Measurements from ENCODE around the gene KDM1A. TPM values are rescaled to one million over a fixed set of nuclear protein-coding genes. Genes with fewer than 3 reads are reported as not detected.

KDM1A gene
- total and polyA plus RNA-seq, 8 donors = 17.1 to 78.9 (median 29.2) TPM

DNA sequence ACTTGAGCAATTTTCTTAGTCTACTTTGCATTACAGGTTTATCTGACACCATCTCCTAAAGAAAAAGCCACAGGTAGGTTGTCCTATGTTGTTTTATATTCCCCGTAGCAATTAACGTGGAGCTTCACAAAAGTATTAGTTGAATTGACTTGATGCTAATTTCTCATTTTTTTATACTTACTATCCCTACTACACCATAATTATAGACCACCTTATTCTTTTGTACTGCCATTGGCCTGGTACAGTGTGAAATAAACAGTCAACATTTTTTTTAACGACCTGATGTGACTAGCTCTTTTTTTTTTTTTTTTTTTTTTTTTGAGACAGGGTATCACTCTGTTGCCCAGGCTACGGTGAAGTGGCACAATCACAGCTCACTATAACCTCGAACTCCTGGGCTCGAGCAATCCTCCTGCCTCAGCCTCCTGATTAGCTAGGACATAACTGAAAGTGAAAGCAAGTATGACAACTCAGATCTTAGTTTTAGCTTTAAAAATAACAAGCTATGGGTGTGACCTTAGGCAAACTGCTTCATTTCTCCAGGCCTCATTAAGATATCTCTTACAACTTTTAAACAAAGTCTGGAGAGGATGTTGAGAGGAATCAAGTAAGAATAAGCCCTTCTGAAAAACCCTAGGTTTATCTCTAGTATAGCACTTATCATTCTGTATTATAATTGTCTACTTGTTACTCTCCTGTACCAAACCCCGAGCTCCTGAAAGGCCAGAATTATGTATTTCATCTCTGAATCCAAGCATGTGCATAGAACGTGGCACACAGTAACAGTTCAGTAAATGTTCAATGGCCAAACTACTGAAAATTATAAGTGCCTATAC, 99.9 kb downstream of the KDM1A start:
- intact Hi-C loops (cut with DNase I; ENCODE audit: low total_unique reads) = no loop called here
- 65 to 74% (median 72%) methylated on average over 8 of the region's 8 CpGs for WGBS, 5 donors
- TF ChIP-seq, protein P1, sequence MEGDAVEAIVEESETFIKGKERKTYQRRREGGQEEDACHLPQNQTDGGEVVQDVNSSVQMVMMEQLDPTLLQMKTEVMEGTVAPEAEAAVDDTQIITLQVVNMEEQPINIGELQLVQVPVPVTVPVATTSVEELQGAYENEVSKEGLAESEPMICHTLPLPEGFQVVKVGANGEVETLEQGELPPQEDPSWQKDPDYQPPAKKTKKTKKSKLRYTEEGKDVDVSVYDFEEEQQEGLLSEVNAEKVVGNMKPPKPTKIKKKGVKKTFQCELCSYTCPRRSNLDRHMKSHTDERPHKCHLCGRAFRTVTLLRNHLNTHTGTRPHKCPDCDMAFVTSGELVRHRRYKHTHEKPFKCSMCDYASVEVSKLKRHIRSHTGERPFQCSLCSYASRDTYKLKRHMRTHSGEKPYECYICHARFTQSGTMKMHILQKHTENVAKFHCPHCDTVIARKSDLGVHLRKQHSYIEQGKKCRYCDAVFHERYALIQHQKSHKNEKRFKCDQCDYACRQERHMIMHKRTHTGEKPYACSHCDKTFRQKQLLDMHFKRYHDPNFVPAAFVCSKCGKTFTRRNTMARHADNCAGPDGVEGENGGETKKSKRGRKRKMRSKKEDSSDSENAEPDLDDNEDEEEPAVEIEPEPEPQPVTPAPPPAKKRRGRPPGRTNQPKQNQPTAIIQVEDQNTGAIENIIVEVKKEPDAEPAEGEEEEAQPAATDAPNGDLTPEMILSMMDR (IDR thresholded peaks at IDR 0.05) = no peak
- TF ChIP-seq POLR2AphosphoS5 (IDR thresholded peaks at IDR 0.05) (no peak), POLR2A (IDR thresholded peaks at IDR 0.05) (no peak), EP300 (IDR thresholded peaks at IDR 0.05) (no peak)
- Histone ChIP-seq H3K4me1 (peaks cover 13 to 73% (median 44%) of the 10 kb centered on the region in 4 donors), H3K27me3 (no peaks in the 10 kb centered on the region), H3K36me3 (no peaks in the 10 kb centered on the region), H3K4me3 (peak overlapping the region in 1 of 4 donors; percentile 9), H3K27ac (peak overlapping the region in 3 of 5 donors; percentile 14 to 41 (median 31)), H3K9me3 (no peaks in the 10 kb centered on the region)
- no peak for DNase-seq

DNA sequence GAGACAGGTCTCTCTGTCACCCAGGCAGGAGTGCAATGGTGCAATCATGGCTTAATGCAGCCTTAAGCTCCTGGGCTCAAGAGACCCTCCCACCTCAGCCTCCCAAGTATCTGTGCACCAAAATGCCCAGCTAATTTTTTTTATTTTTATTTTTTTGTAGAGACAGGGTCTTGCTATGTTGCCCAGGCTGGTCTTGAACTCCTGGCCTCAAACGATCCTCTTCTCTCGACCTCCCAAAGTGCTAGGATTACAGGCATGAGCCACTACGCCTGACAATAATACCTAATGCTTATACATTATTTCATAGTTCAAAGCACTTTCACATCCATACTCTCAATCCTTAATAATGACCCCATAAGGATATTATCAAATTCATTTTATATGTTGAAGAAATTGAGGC, 101.1 kb downstream of the KDM1A start:
- H3K27me3 ChIP-seq = no peaks in the 10 kb centered on the region
- H3K4me1 ChIP-seq = peaks cover 13 to 61% (median 38%) of the 10 kb centered on the region in 4 donors
- no peak for DNase-seq
- 94 to 98% (median 96%) methylated on average over 3 of the region's 3 CpGs for WGBS, 5 donors
- H3K9me3 ChIP-seq = no peaks in the 10 kb centered on the region
- TF ChIP-seq, protein P1 (IDR thresholded peaks at IDR 0.05) = no peak
- TF ChIP-seq POLR2A (IDR thresholded peaks at IDR 0.05) = no peak
- TF ChIP-seq EP300 (IDR thresholded peaks at IDR 0.05) = no peak
- no peak for TF ChIP-seq POLR2AphosphoS5 (IDR thresholded peaks at IDR 0.05)
- intact Hi-C loops (cut with DNase I; ENCODE audit: low total_unique reads) = no loop called here
- no peaks in the 10 kb centered on the region for H3K36me3 ChIP-seq
- H3K4me3 ChIP-seq = no peak overlapping the region
- H3K27ac ChIP-seq = no peak overlapping the region

DNA sequence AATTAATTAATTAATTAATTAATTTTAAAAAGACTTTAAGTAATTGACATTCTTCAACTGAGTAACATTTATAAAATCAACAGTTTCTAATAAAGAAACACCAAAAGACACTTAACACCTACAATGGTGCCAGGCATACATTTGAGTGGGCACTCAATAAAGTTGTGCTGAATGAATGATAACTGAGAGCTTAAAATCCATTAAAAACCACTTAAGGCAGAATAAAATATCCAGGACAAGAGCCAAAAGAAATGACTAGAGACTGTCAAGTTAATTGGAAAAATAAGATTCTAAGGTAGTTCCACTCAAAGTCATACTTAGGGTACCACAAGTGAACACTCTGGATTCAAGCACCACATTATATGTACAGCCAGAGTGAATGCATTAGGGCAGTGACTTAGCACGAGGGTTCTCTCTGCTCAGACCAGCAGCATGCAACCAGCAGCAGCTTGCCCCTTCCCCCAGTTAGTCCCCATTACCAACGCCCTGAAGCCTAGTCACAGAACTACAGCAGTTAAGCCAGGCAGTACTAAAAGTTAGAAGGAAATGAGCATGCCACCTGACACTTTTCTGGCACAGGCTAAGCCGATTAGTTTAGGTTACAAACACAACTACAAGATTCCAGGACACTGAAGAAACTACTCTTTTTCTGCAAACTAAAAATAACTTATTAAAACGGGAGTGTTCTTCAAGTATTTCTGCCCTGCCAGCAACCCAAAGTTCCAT, 102.9 kb downstream of the KDM1A start:
- TF ChIP-seq EP300 (IDR thresholded peaks at IDR 0.05) = no peak
- TF ChIP-seq POLR2AphosphoS5 (IDR thresholded peaks at IDR 0.05) = no peak
- TF ChIP-seq, protein P1 (IDR thresholded peaks at IDR 0.05) = no peak
- Histone ChIP-seq H3K27ac (peak overlapping the region in 3 of 5 donors; percentile 18 to 36 (median 22)), H3K4me3 (no peak overlapping the region), H3K36me3 (no peaks in the 10 kb centered on the region), H3K4me1 (peaks cover 13 to 72% (median 44%) of the 10 kb centered on the region in 4 donors), H3K27me3 (no peaks in the 10 kb centered on the region), H3K9me3 (no peaks in the 10 kb centered on the region)
- 10 to 18% (median 18%) methylated on average over 4 of the region's 4 CpGs for WGBS, 5 donors
- DNase-seq = peak in 1 of 2 donors; percentile 82
- intact Hi-C loops (cut with DNase I; ENCODE audit: low total_unique reads) = no loop called here

DNA sequence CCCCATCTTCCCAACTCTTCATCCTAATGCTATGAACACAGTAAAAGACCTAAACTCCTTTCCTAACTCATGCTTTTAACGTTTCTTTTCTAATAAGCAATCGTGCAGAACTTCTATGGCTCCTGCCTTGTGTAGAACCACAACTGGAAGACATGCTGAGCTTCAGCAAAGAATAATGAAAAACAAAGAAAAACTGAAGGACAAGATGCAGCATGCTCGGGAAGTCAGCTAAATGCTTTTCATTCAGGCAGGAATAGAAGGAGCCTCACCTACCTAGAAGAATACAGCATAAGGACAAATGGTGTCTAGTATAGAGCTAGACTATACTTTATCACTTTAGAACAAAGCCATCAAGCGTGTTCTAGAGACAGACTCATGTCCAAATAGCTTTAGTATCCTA, 103.5 kb downstream of the KDM1A start:
- H3K4me1 ChIP-seq = peaks cover 13 to 68% (median 41%) of the 10 kb centered on the region in 4 donors
- 49 to 63% (median 56%) methylated on average over 4 of the region's 4 CpGs for WGBS, 5 donors
- intact Hi-C loops (cut with DNase I; ENCODE audit: low total_unique reads) = no loop called here
- H3K9me3 ChIP-seq = no peaks in the 10 kb centered on the region
- peak overlapping the region in 1 of 5 donors; percentile 22 for H3K27ac ChIP-seq
- DNase-seq = no peak
- no peaks in the 10 kb centered on the region for H3K36me3 ChIP-seq
- no peak overlapping the region for H3K4me3 ChIP-seq
- H3K27me3 ChIP-seq = no peaks in the 10 kb centered on the region
- TF ChIP-seq POLR2A (IDR thresholded peaks at IDR 0.05) (no peak), POLR2AphosphoS5 (IDR thresholded peaks at IDR 0.05) (no peak), EP300 (IDR thresholded peaks at IDR 0.05) (no peak)
- TF ChIP-seq, protein P1 (IDR thresholded peaks at IDR 0.05) = no peak
